Osteocyte (in vitro differentiated cells): ENCODE data around the gene TSC22D1. TPM values are rescaled to one million over a fixed set of nuclear protein-coding genes. Genes with fewer than 3 reads are reported as not detected.

Experiments used
- DNase-seq: peaks from one replicate; pipeline ENCODE4 v3.0.0; 2021; ENCODE audit warnings: mixed read lengths; ENCODE audit not compliant: unreplicated experiment; ENCODE audit errors: extremely low spot score
- H3K27ac Mint-ChIP-seq: one replicate; pipeline ENCODE4 v1.8.0; 2021; ENCODE audit warnings: mild to moderate bottlenecking, mixed read lengths; ENCODE audit not compliant: unreplicated experiment
- H3K27me3 Mint-ChIP-seq: one replicate; pipeline ENCODE4 v1.8.0; 2021; ENCODE audit warnings: mixed read lengths; ENCODE audit not compliant: unreplicated experiment
- H3K36me3 Mint-ChIP-seq: one replicate; pipeline ENCODE4 v1.8.0; 2021; ENCODE audit warnings: mixed read lengths; ENCODE audit not compliant: unreplicated experiment
- H3K4me1 Mint-ChIP-seq: one replicate; pipeline ENCODE4 v1.8.0; 2021; ENCODE audit warnings: mixed read lengths; ENCODE audit not compliant: unreplicated experiment
- H3K4me3 Mint-ChIP-seq: one replicate; pipeline ENCODE4 v1.8.0; 2021; ENCODE audit warnings: mild to moderate bottlenecking, moderate library complexity, mixed read lengths; ENCODE audit not compliant: unreplicated experiment
- H3K9me3 Mint-ChIP-seq: one replicate; pipeline ENCODE4 v1.8.0; 2021; ENCODE audit warnings: mixed read lengths; ENCODE audit not compliant: unreplicated experiment
- CTCF ChIP-seq: fragments of 200-600 bp; sonication (generic); IDR thresholded peaks from 2 replicates; pipeline ENCODE4 v1.5.0; 2021; ENCODE audit warnings: antibody characterized with exemption, mild to moderate bottlenecking, moderate library complexity
- total RNA-seq: library from RNA; stranded (reverse); gene quantifications from 2 replicates; pipeline ENCODE4 v1.2.1, GENCODE V29; 2021

The TSC22D1 gene
- total RNA-seq, 1 donor from 2014 or later, result 118 TPM

GRCh38 chr13:44404261-44405132 lies 171.6 kb downstream of the TSC22D1 start:
- Mint-ChIP-seq H3K4me3 (no peak overlapping the region), H3K27me3 (peaks cover 10% of the 10 kb centered on the region), H3K4me1 (peaks cover 6% of the 10 kb centered on the region), H3K27ac (no peak overlapping the region), H3K36me3 (no peaks in the 10 kb centered on the region), H3K9me3 (no peaks in the 10 kb centered on the region)
- TF ChIP-seq CTCF, result no peak
- no peak for DNase-seq

DNA sequence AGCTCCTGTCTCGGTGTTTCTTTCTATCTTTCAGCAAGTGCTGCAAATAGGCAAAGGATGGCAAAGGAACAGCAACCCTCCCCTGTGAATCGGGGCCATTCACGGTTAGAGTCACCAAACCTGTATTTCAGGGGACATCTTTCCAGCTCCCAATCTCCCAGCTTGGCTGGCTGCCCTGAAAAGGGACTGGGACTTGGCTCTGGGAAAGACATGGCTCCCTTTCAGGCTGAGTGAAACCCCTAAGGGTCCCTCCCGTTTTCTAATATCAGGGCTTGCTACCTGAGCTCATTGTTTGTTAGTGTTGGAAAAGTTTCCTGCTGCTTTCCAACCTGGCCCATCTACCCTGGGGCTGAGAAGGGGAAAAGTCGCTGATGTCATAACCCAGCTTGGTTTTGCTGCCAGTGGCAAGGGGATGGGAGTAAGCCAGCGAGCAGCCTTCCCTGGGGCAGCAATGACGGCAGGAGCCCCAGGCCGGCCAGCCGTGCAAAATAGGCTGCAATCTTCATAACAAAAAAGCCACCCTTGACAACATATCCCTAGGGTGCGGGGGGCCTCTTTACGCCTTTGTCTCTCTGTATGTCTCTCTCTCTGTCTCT lies 172.6 kb downstream of the TSC22D1 start:
- Mint-ChIP-seq H3K4me3 (no peak overlapping the region), H3K27me3 (peaks cover 6% of the 10 kb centered on the region), H3K27ac (no peak overlapping the region), H3K4me1 (peaks cover 6% of the 10 kb centered on the region), H3K9me3 (no peaks in the 10 kb centered on the region), H3K36me3 (no peaks in the 10 kb centered on the region)
- DNase-seq, result no peak
- no peak for TF ChIP-seq CTCF

GRCh38 chr13:44402899-44403445 lies 173.2 kb downstream of the TSC22D1 start:
- Mint-ChIP-seq H3K27ac (no peak overlapping the region), H3K27me3 (peaks cover 6% of the 10 kb centered on the region), H3K4me1 (peaks cover 6% of the 10 kb centered on the region), H3K9me3 (no peaks in the 10 kb centered on the region), H3K36me3 (no peaks in the 10 kb centered on the region), H3K4me3 (no peak overlapping the region)
- DNase-seq, result no peak
- no peak for TF ChIP-seq CTCF

DNA sequence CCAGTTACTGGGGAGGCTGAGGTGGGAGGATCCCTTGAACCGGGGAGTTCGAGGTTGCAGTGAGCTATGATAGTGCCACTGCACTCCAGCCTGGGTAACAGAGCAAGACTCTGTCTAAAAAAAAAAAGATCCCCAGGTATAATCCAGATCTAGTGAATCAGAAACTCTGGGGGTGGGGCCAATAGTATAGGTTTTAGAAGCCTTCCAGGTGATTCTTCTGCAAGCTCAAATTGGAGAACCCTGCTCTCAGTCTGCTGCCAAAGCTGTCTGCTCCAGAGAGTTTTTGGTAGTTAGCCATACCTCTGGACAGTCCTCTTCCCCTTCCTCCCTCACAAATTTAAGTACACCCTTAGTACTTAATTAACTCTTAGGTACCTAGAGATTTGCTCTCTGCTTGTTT lies 174.6 kb downstream of the TSC22D1 start:
- H3K27ac Mint-ChIP-seq, result no peak overlapping the region
- peaks cover 20% of the 10 kb centered on the region for H3K4me1 Mint-ChIP-seq
- H3K4me3 Mint-ChIP-seq, result no peak overlapping the region
- H3K9me3 Mint-ChIP-seq, result no peaks in the 10 kb centered on the region
- H3K36me3 Mint-ChIP-seq, result no peaks in the 10 kb centered on the region
- no peak for TF ChIP-seq CTCF
- peaks cover 6% of the 10 kb centered on the region for H3K27me3 Mint-ChIP-seq
- no peak for DNase-seq

DNA sequence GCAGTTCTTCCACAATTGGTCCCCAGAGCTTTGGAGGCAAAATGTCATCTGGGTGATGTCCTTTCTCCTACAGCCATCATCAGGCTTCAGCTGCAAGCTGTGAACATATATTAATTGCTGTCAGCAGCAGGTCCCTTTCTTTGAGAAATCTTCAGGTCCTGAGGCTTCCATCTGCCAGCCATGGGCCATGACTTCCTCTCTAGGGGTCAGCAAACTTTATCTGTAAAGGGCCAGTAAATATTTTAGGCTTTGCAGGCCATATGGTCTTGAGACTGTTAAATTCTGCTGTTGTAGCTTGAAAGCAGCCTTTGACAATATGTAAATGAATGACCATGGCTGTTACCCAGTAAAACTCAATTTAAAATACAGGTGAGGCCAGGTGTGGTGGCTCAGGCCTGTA lies 175.4 kb downstream of the TSC22D1 start:
- Mint-ChIP-seq H3K4me1 (peaks cover 27% of the 10 kb centered on the region), H3K27me3 (peaks cover 6% of the 10 kb centered on the region), H3K36me3 (no peaks in the 10 kb centered on the region), H3K4me3 (no peak overlapping the region), H3K27ac (no peak overlapping the region), H3K9me3 (no peaks in the 10 kb centered on the region)
- no peak for TF ChIP-seq CTCF
- DNase-seq, result no peak
